K562 (cell line): ENCODE data around the gene CDS1.

ENCODE experiments used
- CC2D1A ChIP-seq: fragments of 450-650 bp; IDR thresholded peaks from 2 replicates; pipeline ENCODE4 v1.6.1; 2017; ENCODE audit warnings: mild to moderate bottlenecking
- CCAR2 ChIP-seq: fragments of 200-400 bp; formaldehyde crosslinking; IDR thresholded peaks from 2 replicates; pipeline ENCODE4 v1.6.1; 2017; ENCODE audit warnings: mild to moderate bottlenecking, low read depth, low read length
- CEBPB ChIP-seq: fragments of 450-650 bp; IDR thresholded peaks from 2 replicates; pipeline ENCODE4 v1.6.1; 2016; ENCODE audit warnings: missing genetic modification characterization, missing compliant biosample characterization
- CEBPG ChIP-seq, 3 experiments: fragments of 200-800 bp in 1 of 3; sonication (Bioruptor generic) in 1 of 3; sonication (generic) in 1 of 3; formaldehyde crosslinking in 1 of 3; IDR thresholded peaks in 2 of 3; conservative IDR thresholded peaks in 1 of 3; 2 replicates each; pipeline versions ENCODE4 v1.6.1 to v1.8.0; 2016 to 2022; ENCODE audit warnings: missing compliant biosample characterization in 2 of 3, missing genetic modification characterization in 2 of 3, mild to moderate bottlenecking in 1 of 3, missing genetic modification reagents in 1 of 3
- CREB1 ChIP-seq, 2 experiments: sonication (generic) in 1 of 2; formaldehyde crosslinking in 1 of 2; IDR thresholded peaks; 2 replicates each; pipeline versions ENCODE4 v1.6.1 to v1.8.0; 2012 to 2022; ENCODE audit warnings: inconsistent platforms in 1 of 2, mild to moderate bottlenecking in 1 of 2, missing genetic modification reagents in 1 of 2, moderate library complexity in 1 of 2
- CTBP1 ChIP-seq: fragments of 450-650 bp; IDR thresholded peaks from 2 replicates; pipeline ENCODE4 v1.6.1; 2016; ENCODE audit warnings: borderline replicate concordance
- NFIC ChIP-seq: fragments of 450-650 bp; IDR thresholded peaks from 2 replicates; pipeline ENCODE4 v1.6.1; 2017; ENCODE audit warnings: mild to moderate bottlenecking, inconsistent platforms
- RREB1 ChIP-seq: fragments of 250-450 bp; sonication (Bioruptor Pico); IDR thresholded peaks from 2 replicates; pipeline ENCODE4 v1.4.0; 2020
- TAF1 ChIP-seq: IDR thresholded peaks from 2 replicates; pipeline ENCODE4 v1.6.1; 2011; ENCODE audit warnings: mild to moderate bottlenecking, low read length, moderate library complexity; ENCODE audit not compliant: insufficient read depth, control insufficient read depth, severe bottlenecking; ENCODE audit errors: extremely low read depth
- TCF3 ChIP-seq: sonication (generic); formaldehyde crosslinking; IDR thresholded peaks from 2 replicates; pipeline ENCODE4 v1.4.0; 2020; ENCODE audit warnings: mild to moderate bottlenecking, missing genetic modification reagents
- ZNF589 ChIP-seq: fragments of 200-800 bp; sonication (Bioruptor generic); IDR thresholded peaks from 2 replicates; pipeline ENCODE4 v1.6.1; 2016; ENCODE audit warnings: low read depth, missing genetic modification characterization, missing compliant biosample characterization
- TF ChIP-seq, protein P1 (sequence below), 3 experiments: IDR thresholded peaks in 2 of 3; conservative IDR thresholded peaks in 1 of 3; 2 replicates each; pipeline ENCODE4 v1.5.1; 2011 to 2012; ENCODE audit warnings: low read length in 3 of 3, mild to moderate bottlenecking in 3 of 3, control low read depth in 2 of 3, improper control_type of control experiment in 1 of 3, inconsistent platforms in 1 of 3, low read depth in 1 of 3, mixed read lengths in 1 of 3, moderate library complexity in 1 of 3; ENCODE audit not compliant: insufficient read depth in 2 of 3
- TF ChIP-seq, protein P2 (sequence below): fragments of 150-350 bp; conservative IDR thresholded peaks from 2 replicates; pipeline ENCODE4 v1.6.1; 2014; ENCODE audit warnings: low read length
- TF ChIP-seq, protein P3 (sequence below), 2 experiments: fragments of 450-650 bp in 1 of 2; sonication (generic) in 1 of 2; formaldehyde crosslinking in 1 of 2; IDR thresholded peaks in 1 of 2; conservative IDR thresholded peaks in 1 of 2; 2 replicates each; pipeline versions ENCODE4 v1.6.1 to v1.8.1; 2016 to 2023; ENCODE audit warnings: mild to moderate bottlenecking in 2 of 2, moderate library complexity in 2 of 2, inconsistent platforms in 1 of 2, missing genetic modification reagents in 1 of 2

DNA sequence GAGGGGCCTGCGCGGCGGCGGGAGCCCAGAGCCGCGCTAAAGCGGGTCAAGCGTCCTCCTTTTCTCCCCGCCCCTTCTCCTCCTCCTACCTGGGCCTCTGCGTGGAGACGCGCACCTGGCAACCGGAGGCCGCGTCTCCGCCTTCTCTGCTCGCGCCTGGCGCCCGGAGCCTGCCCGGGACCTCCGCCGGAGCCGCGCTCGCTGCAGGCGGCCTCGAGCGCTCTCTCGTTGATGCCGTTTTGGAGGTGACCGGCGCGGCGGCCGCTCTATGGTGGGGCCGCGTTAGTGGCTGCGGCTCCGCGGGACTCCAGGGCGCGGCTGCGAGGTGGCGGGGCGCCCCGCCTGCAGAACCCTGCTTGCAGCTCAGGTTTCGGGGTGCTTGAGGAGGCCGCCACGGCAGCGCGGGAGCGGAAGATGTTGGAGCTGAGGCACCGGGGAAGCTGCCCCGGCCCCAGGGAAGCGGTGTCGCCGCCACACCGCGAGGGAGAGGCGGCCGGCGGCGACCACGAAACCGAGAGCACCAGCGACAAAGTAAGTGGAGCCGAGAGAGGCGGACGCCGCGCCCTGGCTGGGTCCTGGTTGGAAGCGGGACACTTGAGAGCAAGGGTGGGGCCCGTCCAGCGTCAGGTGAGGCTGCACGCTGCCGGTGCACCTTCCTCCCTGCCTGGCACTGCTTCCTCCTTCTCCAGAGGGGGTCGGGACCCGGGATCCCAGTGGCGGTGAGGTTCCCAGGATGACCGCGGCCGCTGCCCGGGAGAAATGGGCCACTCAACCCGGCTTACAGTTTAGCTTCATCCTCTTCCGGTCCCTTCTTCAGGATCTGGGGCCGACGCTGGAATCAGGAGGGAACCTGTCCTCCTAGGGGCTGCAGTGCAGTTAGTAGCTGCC is at the start of gene CDS1:
- TF ChIP-seq, protein P1, sequence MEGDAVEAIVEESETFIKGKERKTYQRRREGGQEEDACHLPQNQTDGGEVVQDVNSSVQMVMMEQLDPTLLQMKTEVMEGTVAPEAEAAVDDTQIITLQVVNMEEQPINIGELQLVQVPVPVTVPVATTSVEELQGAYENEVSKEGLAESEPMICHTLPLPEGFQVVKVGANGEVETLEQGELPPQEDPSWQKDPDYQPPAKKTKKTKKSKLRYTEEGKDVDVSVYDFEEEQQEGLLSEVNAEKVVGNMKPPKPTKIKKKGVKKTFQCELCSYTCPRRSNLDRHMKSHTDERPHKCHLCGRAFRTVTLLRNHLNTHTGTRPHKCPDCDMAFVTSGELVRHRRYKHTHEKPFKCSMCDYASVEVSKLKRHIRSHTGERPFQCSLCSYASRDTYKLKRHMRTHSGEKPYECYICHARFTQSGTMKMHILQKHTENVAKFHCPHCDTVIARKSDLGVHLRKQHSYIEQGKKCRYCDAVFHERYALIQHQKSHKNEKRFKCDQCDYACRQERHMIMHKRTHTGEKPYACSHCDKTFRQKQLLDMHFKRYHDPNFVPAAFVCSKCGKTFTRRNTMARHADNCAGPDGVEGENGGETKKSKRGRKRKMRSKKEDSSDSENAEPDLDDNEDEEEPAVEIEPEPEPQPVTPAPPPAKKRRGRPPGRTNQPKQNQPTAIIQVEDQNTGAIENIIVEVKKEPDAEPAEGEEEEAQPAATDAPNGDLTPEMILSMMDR (IDR thresholded peaks at IDR 0.05 in 2 of 3, conservative IDR thresholded peaks at IDR 0.05 in 1 of 3; ENCODE audit: insufficient read depth in 2 of 3, low read depth in 1 of 3, low read length in 3 of 3) = no peak
- TF ChIP-seq RREB1 (CRISPR knock-in tag) (no peak), CEBPB (tag) (no peak), TAF1 (no peak), CCAR2 (no peak), ZNF589 (no peak), CTBP1 (peak; percentile 39), CEBPG (CRISPR knock-in tag; IDR thresholded peaks at IDR 0.05) (no peak), CEBPG (tag; conservative IDR thresholded peaks at IDR 0.05 in 1 of 2, IDR thresholded peaks at IDR 0.05 in 1 of 2) (no peak), NFIC (no peak), TCF3 (CRISPR knock-in tag) (no peak), CREB1 (IDR thresholded peaks at IDR 0.05) (no peak), CREB1 (CRISPR knock-in tag; IDR thresholded peaks at IDR 0.05) (no peak), CC2D1A (no peak)
- TF ChIP-seq, protein P2, sequence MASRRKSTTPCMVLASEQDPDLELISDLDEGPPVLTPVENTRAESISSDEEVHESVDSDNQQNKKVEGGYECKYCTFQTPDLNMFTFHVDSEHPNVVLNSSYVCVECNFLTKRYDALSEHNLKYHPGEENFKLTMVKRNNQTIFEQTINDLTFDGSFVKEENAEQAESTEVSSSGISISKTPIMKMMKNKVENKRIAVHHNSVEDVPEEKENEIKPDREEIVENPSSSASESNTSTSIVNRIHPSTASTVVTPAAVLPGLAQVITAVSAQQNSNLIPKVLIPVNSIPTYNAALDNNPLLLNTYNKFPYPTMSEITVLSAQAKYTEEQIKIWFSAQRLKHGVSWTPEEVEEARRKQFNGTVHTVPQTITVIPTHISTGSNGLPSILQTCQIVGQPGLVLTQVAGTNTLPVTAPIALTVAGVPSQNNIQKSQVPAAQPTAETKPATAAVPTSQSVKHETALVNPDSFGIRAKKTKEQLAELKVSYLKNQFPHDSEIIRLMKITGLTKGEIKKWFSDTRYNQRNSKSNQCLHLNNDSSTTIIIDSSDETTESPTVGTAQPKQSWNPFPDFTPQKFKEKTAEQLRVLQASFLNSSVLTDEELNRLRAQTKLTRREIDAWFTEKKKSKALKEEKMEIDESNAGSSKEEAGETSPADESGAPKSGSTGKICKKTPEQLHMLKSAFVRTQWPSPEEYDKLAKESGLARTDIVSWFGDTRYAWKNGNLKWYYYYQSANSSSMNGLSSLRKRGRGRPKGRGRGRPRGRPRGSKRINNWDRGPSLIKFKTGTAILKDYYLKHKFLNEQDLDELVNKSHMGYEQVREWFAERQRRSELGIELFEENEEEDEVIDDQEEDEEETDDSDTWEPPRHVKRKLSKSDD = no peak
- TF ChIP-seq, protein P3, sequence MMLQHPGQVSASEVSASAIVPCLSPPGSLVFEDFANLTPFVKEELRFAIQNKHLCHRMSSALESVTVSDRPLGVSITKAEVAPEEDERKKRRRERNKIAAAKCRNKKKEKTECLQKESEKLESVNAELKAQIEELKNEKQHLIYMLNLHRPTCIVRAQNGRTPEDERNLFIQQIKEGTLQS (IDR thresholded peaks at IDR 0.05) = no peak
- TF ChIP-seq, protein P3 (CRISPR knock-in tag; conservative IDR thresholded peaks at IDR 0.05) = no peak
